K562 (cell line): ENCODE measurements around the gene HNRNPLL. TPM values are rescaled to one million over a fixed set of nuclear protein-coding genes. Genes with fewer than 3 reads are reported as not detected.
A peak's percentile ranks its signal among the peaks of the same experiment; 100 is the strongest.

Experiments used
- ATAC-seq: fragments of 200-7000 bp; cut with Tn5 transposase; 3 replicates; pipeline ENCODE4 v1.9.1; 2020; ENCODE audit warnings: moderate library complexity
- BruUV-seq: library from RNA; stranded (reverse); fragments of 400-500 nt; replicated peaks from 2 replicates; lab custom pipeline; 2021; lab: Mats Ljungman, UMichigan
- CTCF ChIA-PET: fragments of 300-600 bp; formaldehyde crosslinking; extraction: SDS; loops from one replicate; lab custom pipeline; 2021; ENCODE audit warnings: low intra/inter-chr PET ratio; lab: Yijun Ruan, JAX
- POLR2A ChIA-PET: fragments of 300-600, 350-650 bp; sonication (Branson Sonifier 250); formaldehyde crosslinking; extraction: SDS; loops from one replicate; lab custom pipeline; 2021; ENCODE audit warnings: antibody characterized with exemption, inconsistent platforms; lab: Yijun Ruan, JAX
- DNase-seq, 4 experiments: peaks; one replicate each; pipeline versions ENCODE4 v3.0.0 to v3.0.0-alpha.2; 2011 to 2018; ENCODE audit warnings: low spot score in 3 of 4, mixed read lengths in 3 of 4; ENCODE audit errors: extremely low read depth in 1 of 4
- FAIRE-seq: peaks from 2 replicates; lab custom pipeline; 2011; peaks lifted over from hg19 to GRCh38; lab: Jason Lieb, UNC
- H2AFZ ChIP-seq: 2 replicates; pipeline ENCODE4 v1.6.0; 2011; ENCODE audit warnings: low read depth, low read length, control low read depth, inconsistent platforms
- H3K27ac ChIP-seq: fragments of 200-600 bp; 3 replicates; pipeline ENCODE4 v1.8.0; 2011; ENCODE audit warnings: low read depth, mild to moderate bottlenecking, control low read depth, inconsistent platforms, low read length, moderate library complexity, mixed read lengths; ENCODE audit errors: extremely low read depth
- H3K27me3 ChIP-seq, 2 experiments: fragments of 300-600 bp in 1 of 2; 2 replicates in 1 of 2; 3 replicates in 1 of 2; pipeline versions ENCODE4 v1.6.0 to v1.8.0; 2011; ENCODE audit warnings: inconsistent platforms in 2 of 2, low read length in 2 of 2, mild to moderate bottlenecking in 1 of 2, mixed read lengths in 1 of 2, moderate library complexity in 1 of 2; ENCODE audit not compliant: control insufficient read depth in 2 of 2, insufficient read depth in 2 of 2
- H3K36me3 ChIP-seq: fragments of 300-600 bp; 3 replicates; pipeline ENCODE4 v1.8.0; 2011; ENCODE audit warnings: mild to moderate bottlenecking, low read length, inconsistent platforms; ENCODE audit not compliant: control insufficient read depth, insufficient read depth
- H3K4me1 ChIP-seq, 2 experiments: fragments of 200-600 bp in 1 of 2; replicated peaks in 1 of 2; 2 replicates in 1 of 2; 3 replicates in 1 of 2; pipeline versions ENCODE4 v1.5.1 to v1.8.0; 2011; ENCODE audit warnings: inconsistent platforms in 2 of 2, low read length in 2 of 2, mild to moderate bottlenecking in 1 of 2, mixed read lengths in 1 of 2, moderate library complexity in 1 of 2; ENCODE audit not compliant: control insufficient read depth in 2 of 2, insufficient read depth in 2 of 2
- H3K4me2 ChIP-seq: 2 replicates; pipeline ENCODE4 v1.6.1; 2011; ENCODE audit warnings: low read length, control low read depth, inconsistent platforms, mixed read lengths; ENCODE audit not compliant: insufficient read depth
- H3K4me3 ChIP-seq: fragments of 200-600 bp; sonication (generic), shearing (Covaris generic); 2 replicates; pipeline ENCODE4 v1.5.1; 2016; ENCODE audit warnings: control low read depth, inconsistent platforms
- H3K79me2 ChIP-seq: fragments of 200-600 bp; 3 replicates; pipeline ENCODE4 v1.8.0; 2011; ENCODE audit warnings: low read length, inconsistent platforms; ENCODE audit not compliant: control insufficient read depth, insufficient read depth
- H3K9ac ChIP-seq, 2 experiments: 2 replicates each; pipeline versions ENCODE4 v1.6.0 to v1.6.1; 2011; ENCODE audit warnings: low read depth in 2 of 2, low read length in 2 of 2, control low read depth in 1 of 2, inconsistent platforms in 1 of 2, mild to moderate bottlenecking in 1 of 2, mixed read lengths in 1 of 2; ENCODE audit not compliant: insufficient read depth in 1 of 2
- H3K9me1 ChIP-seq: one replicate; pipeline ENCODE4 v1.6.0; 2011; ENCODE audit warnings: inconsistent platforms, mild to moderate bottlenecking, low read length, moderate library complexity; ENCODE audit not compliant: control insufficient read depth, insufficient read depth
- H3K9me3 ChIP-seq: replicated peaks from 2 replicates; pipeline ENCODE4 v1.5.1; 2011; ENCODE audit warnings: low read depth, low read length, inconsistent platforms; ENCODE audit not compliant: control insufficient read depth, insufficient read depth
- H4K20me1 ChIP-seq: replicated peaks from 2 replicates; pipeline ENCODE4 v1.6.1; 2011; ENCODE audit warnings: low read length, inconsistent platforms, mixed read lengths; ENCODE audit not compliant: control insufficient read depth, insufficient read depth
- ARID3A ChIP-seq: IDR thresholded peaks from 2 replicates; pipeline ENCODE4 v1.6.1; 2012; ENCODE audit warnings: low read depth, low read length, improper control_type of control experiment, borderline replicate concordance
- BCOR ChIP-seq: fragments of 450-650 bp; IDR thresholded peaks from 2 replicates; pipeline ENCODE4 v1.6.1; 2016
- GATAD2B ChIP-seq: fragments of 450-650 bp; IDR thresholded peaks from 2 replicates; pipeline ENCODE4 v1.6.1; 2017; ENCODE audit warnings: mild to moderate bottlenecking, borderline replicate concordance
- MNT ChIP-seq, 2 experiments: fragments of 450-650 bp; conservative IDR thresholded peaks; 2 replicates each; pipeline ENCODE4 v1.6.1; 2017; ENCODE audit warnings: mild to moderate bottlenecking in 2 of 2, moderate library complexity in 2 of 2
- MYC ChIP-seq, 2 experiments: fragments of 250-450 bp in 1 of 2; sonication (Bioruptor Pico) in 1 of 2; IDR thresholded peaks; 2 replicates each; pipeline versions ENCODE4 v1.5.1 to v1.6.1; 2012 to 2021; ENCODE audit warnings: low read depth in 2 of 2, borderline replicate concordance in 1 of 2, improper control_type of control experiment in 1 of 2, low read length in 1 of 2, mild to moderate bottlenecking in 1 of 2, moderate library complexity in 1 of 2
- PRDM10 ChIP-seq: fragments of 450-650 bp; IDR thresholded peaks from 2 replicates; pipeline ENCODE4 v1.6.1; 2018; ENCODE audit not compliant: partially characterized antibody
- ZNF592 ChIP-seq: fragments of 450-650 bp; IDR thresholded peaks from 2 replicates; pipeline ENCODE4 v1.6.1; 2017; ENCODE audit warnings: antibody characterized with exemption, mild to moderate bottlenecking
- WGBS: fragments of 100-300 bp; shearing (Covaris generic); methylation state at CpG from one replicate; pipeline ENCODE4 v1.1.6; 2016; ENCODE audit warnings: low coverage, mixed read lengths; ENCODE audit not compliant: insufficient coverage; ENCODE audit errors: missing lambda C conversion rate; 5-methylcytosine and 5-hydroxymethylcytosine counted together
- in situ Hi-C: fragments of 300-500 bp; cut with MboI; formaldehyde crosslinking; loops from 4 replicates; pipeline ENCODE4 v1.15.0; 2018; ENCODE audit warnings: inconsistent platforms, mixed read lengths
- intact Hi-C: fragments of 100-400 bp; cut with micrococcal nuclease; formaldehyde crosslinking; loops from 2 replicates; pipeline ENCODE4 v1.14.2; 2022
- polyA plus RNA-seq, 8 experiments: library from polyadenylated mRNA; depleted of rRNA in 4 of 8; stranded (reverse) in 5 of 8; unstranded in 3 of 8; fragments of >200 nt; fragmentation: Nextera tagmentation in 2 of 8; fragmentation: Illumina TruSeq in 1 of 8; extraction: Ambion mirVana in 2 of 8; extraction: Trizol in 1 of 8; gene quantifications; 2 replicates each; pipeline versions ENCODE4 v1.2.1 to v1.2.3, GENCODE V29; 2011 to 2014; ENCODE audit warnings: inconsistent platforms in 1 of 8, missing spikeins in 1 of 8
- total RNA-seq, 7 experiments: library from RNA; depleted of rRNA in 6 of 7; stranded (reverse); fragments of >200 nt in 6 of 7; fragmentation: Illumina TruSeq in 2 of 7; extraction: Trizol in 2 of 7; gene quantifications; 2 replicates each; pipeline versions ENCODE4 v1.2.1 to v1.2.3, GENCODE V29; 2011 to 2021; ENCODE audit warnings: low replicate concordance in 1 of 7

HNRNPLL gene
- total and polyA plus RNA-seq, 9 of the 15 experiments (the other 6 are each of a cell fraction or from before 2014, with no cell fraction given): 19.8 to 135 (median 57.8) TPM

GRCh38 chr2:38613126-38613848, 10.6 kb upstream of the HNRNPLL start:
- peak overlapping the region; percentile 64 for H3K27ac ChIP-seq
- no peaks in the 10 kb centered on the region for H3K79me2 ChIP-seq
- peak overlapping the region; percentile 62 for H3K4me2 ChIP-seq
- no peak overlapping the region for H3K4me3 ChIP-seq
- H2AFZ ChIP-seq: peak overlapping the region; percentile 76
- DNase-seq (peak in 1 of 4 experiments; percentile 43), ATAC-seq (peak; percentile 70), FAIRE-seq (peak; percentile 19)
- peaks cover 6 to 29% of the 10 kb centered on the region in 2 experiments for H3K4me1 ChIP-seq
- intact Hi-C loops: no loop called here
- in situ Hi-C loops: no loop called here
- CTCF ChIA-PET: interaction anchor here (0.5 to 0.7 kb wide), 2 partner anchors 98 to 127 kb away, joined by 3 to 6 read pairs; no protein-coding TSS in a partner anchor
- H3K9ac ChIP-seq: peak overlapping the region; percentile 39 to 54; a peak in 3 of 4 replicates
- no TSS peak for BruUV-seq
- POLR2A ChIA-PET: interaction anchor here (0.6 to 1.6 kb wide), 8 partner anchors 10 to 138 kb away, joined by 3 to 10 read pairs (median 4); partner anchors contain the start of genes HNRNPLL and SRSF7
- no peaks in the 10 kb centered on the region for H3K36me3 ChIP-seq
- no peaks in the 10 kb centered on the region for H4K20me1 ChIP-seq
- no peaks in the 10 kb centered on the region for H3K27me3 ChIP-seq
- H3K9me1 ChIP-seq: no peaks in the 10 kb centered on the region
- 7% methylated on average over 10 of the region's 10 CpGs for whole genome bisulfite sequencing
- H3K9me3 ChIP-seq: 0 out of 2 replicates have a peak, but pooled peaks cover 3% of the 10 kb centered on the region
- TF ChIP-seq ARID3A: 0 out of 2 replicates have a peak, but pooled peaks have one; percentile 43
- TF ChIP-seq PRDM10: peak; percentile 23
- TF ChIP-seq MNT (conservative IDR thresholded peaks at IDR 0.05): 0 out of 4 replicates have a peak, but pooled peaks of 1 of the 2 experiments have one; percentile 11
- TF ChIP-seq MYC (IDR thresholded peaks at IDR 0.05; ENCODE audit: low read depth, low read length): peak; percentile 61; the same call in 1 of the 2 replicates
- TF ChIP-seq MYC (CRISPR knock-in tag; IDR thresholded peaks at IDR 0.05; ENCODE audit: borderline replicate concordance, low read depth): no peak
- TF ChIP-seq ZNF592: peak; percentile 43; the same call in 1 of the 2 replicates
- TF ChIP-seq BCOR: 0 out of 2 replicates have a peak, but pooled peaks have one; percentile 8
- TF ChIP-seq GATAD2B: 0 out of 2 replicates have a peak, but pooled peaks have one; percentile 25
